Hematopoietic multipotent progenitor cell (in vitro differentiated cells): ENCODE measurements around the gene TCAF1. TPM values are rescaled to one million over a fixed set of nuclear protein-coding genes. Genes with fewer than 3 reads are reported as not detected.
"Not testable (repeated sequence)": the region's sequence is repeated elsewhere in the genome, so short reads cannot be mapped to it uniquely, and the experiment has no call there.

Experiments
- DNase-seq, 3 donors: peaks; one replicate each; pipeline ENCODE4 v3.0.0-alpha.2; 2011 to 2015; ENCODE audit warnings: low read depth in 2 of 3, low spot score in 2 of 3
- total RNA-seq: library from RNA; depleted of rRNA; stranded (reverse); fragments of >200 nt; gene quantifications from one replicate; pipeline ENCODE4 v1.2.3, GENCODE V29; 2012

The TCAF1 gene
- total RNA-seq, 1 donor, result 38.2 TPM

DNA sequence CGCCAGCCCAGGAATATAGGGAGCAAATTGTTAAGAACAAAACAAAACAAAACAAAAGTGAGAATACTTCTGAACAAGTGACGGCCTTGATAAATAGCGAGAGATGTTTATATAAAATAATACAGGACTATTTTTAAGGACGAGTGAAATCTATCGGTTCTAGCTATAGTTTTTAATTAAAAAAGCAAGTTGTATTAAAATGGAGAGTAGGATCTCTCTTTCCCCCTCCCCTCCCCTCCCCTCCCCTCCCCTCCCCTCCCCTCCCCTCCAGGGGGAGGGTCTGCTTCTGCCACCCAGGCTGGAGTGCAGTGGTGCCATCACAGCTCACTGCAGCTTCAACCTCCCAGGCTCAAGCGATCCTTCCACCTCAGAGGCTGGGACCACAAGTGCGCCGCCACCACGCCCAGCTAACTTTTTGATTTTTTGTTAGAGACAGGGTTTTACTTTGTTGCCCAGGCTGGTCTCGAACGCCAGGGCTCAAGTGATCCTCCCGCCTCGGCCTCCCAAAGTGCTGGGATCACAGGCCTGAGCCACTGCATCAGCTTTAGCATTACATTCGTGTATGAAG, 440 bp upstream of the TCAF1 start:
- no peak for DNase-seq

- DNase-seq, result no peak
Measured at GRCh38 chr7:143901332-143901667, 676 bp downstream of the TCAF1 start.

DNA sequence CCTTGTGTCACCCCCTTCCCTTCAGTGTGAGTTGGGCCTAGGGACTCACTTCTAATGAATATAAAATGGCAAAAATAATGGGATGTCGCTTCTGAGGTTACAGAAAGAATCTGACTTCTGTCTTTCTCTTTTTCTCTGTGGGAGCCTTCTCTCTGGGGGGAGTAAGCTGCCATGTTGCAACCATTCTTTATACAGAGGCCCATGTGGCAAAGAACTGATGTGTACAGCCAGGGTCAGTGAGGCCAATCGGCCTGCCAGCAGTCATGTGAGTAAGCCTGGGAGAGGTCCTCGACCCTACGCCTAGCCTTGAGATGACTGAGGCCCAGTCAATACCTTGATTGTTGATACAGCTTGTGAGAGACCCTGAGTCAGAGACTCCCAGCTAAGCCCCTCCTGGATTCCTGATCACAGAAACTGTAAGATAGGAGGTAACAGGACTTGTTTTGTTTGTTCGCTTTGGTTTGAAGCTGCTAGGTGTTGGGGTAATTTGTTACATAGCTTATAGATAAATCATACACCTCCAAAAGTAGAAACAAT, 1.7 kb downstream of the TCAF1 start:
- DNase-seq, result no peak

DNA sequence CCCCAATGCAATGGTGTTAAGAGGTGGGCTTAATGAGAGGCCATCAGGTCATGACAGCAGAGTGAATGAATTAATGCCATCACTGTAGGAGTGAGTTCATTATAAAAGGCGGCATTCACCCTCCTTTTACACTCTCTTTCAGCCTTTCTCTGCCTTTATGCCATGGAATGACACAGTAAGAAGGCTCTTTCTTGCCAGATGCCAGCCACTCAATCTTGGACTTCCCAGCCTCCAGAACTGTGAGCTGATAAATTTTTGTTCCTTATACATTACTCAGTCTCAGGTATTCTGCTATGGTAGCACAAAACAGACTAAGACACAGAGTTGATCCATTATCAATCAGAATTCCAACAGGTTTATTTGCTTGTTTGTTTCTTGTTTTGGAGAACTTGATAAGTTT, 3.2 kb downstream of the TCAF1 start:
- DNase-seq, result no peak

GRCh38 chr7:143896667-143897066, 5.3 kb downstream of the TCAF1 start:
- no peak for DNase-seq

GRCh38 chr7:143892527-143893300, 9.3 kb downstream of the TCAF1 start:
- DNase-seq, result no peak

- no peak for DNase-seq
Measured at GRCh38 chr7:143891457-143891856, 10.5 kb downstream of the TCAF1 start.

- no peak for DNase-seq
Measured at GRCh38 chr7:143890558-143890957, 11.4 kb downstream of the TCAF1 start.

- no peak for DNase-seq
Measured at GRCh38 chr7:143889068-143889467, 12.9 kb downstream of the TCAF1 start.

DNA sequence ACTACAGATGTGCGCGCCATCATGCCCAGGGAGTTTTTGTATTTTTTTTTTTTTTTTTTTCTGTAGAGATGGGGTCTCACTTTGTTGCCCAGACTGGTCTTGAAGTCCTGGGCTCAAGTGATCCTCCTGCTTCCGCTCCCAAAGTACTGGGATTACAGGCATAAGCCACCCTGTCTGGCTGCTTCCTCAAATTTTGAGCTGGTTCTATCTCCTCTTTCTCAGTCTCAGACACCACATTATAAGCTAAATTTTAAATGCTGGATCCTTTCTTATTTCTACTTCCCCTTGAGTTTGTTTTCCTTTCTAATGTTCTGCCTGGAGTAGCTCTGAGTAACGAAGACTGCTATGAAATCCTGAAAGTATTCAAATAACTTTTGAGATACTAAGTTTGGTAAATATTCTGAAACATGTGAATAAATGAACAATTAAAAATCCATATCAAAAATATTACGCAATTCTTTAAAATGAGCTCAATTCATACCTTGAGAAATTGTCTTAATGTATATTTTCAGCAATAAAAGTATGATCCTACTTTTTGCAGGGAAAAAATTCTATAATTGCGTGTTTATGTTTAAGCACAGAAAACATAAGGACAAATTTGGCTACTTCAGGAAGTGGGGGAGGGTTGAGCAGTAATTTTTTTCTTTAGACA, 15.0 kb downstream of the TCAF1 start:
- DNase-seq, result no peak

GRCh38 chr7:143885951-143886350, 16.0 kb downstream of the TCAF1 start:
- DNase-seq, result no peak

- DNase-seq, result peak in 2 of 3 donors; percentile 69 to 71
Measured at GRCh38 chr7:143884969-143885559, 16.9 kb downstream of the TCAF1 start.

- no peak for DNase-seq
Measured at GRCh38 chr7:143884241-143884968, 17.6 kb downstream of the TCAF1 start.

- DNase-seq, result peak in 1 of 3 donors; percentile 26
Measured at GRCh38 chr7:143882604-143883078, 19.3 kb downstream of the TCAF1 start.

DNA sequence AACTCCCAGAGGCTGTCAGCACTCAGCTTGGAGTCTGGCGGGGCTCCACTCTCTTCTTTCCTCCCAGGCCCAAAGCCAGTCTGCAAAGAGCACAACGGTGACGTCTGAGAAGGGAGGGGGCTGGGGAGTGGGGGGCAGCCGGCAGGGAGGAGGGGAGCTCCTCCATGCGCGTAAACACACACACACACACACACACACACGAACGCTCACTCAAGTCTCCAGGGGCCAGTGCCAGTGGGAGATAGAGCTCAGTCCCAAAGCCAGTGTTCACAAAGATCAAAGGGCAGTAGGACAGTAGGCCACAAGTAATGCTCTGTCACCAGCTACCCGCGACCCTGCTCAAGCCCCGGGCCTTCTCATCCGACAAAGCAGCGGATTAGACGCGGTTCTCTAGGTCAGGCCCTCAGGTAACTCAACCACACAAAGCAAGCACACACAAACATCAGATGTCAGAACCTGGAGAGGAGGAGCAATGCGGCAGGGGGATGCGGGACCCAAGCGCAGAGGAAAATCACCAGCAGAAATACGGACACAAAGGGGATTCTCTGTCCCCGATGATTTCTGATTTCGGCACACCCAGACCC, 19.9 kb downstream of the TCAF1 start:
- peak in 2 of 3 donors; percentile 60 to 72 for DNase-seq

DNA sequence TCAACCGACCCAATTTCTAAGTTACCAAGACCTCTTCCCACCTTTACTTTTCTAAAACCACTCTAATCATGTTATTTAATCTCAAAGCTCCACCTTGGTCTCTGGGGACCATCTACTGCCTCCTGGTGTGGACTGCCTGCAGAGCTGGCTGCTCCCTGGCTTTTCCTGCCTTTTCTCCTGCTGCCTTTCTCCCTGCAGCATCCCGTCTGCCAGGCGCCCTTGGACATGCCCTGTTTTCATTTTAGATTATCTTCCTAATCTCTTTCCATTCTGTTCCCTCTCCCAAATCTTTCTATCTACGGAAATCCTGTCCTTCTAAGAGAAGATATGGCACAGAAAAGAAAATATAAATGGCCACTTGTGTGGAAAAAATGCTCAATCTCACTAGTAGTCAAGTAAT, 23.1 kb downstream of the TCAF1 start:
- no peak for DNase-seq

- no peak for DNase-seq
Measured at GRCh38 chr7:143877098-143877497, 24.9 kb downstream of the TCAF1 start.

DNA sequence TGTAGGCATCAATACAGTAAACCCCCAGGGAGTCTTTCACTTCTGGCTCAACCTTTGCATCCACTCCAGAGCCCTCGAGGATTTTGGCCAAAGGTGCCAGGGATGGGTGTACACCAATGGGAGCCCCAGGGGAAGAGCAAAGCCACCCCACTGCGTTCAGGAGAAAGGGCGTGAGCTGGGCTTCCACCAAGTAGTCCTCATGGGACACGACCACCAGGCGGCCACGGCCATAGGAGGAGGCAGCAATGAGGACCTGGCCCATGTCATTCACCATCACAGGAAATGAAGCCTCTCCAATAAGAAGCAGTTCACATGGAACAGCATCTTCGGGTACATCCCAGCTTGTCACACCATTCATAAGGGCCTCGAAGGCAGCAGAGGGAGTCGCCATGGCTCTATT, 25.8 kb downstream of the TCAF1 start:
- no peak for DNase-seq

GRCh38 chr7:143873242-143873641, 28.7 kb downstream of the TCAF1 start:
- DNase-seq, result not testable (repeated sequence)

- DNase-seq, result not testable (repeated sequence)
Measured at GRCh38 chr7:143871534-143871933, 30.4 kb downstream of the TCAF1 start.
